Sigmoid colon (tissue), 4 donors: ENCODE measurements around the gene COL23A1.

ENCODE experiments used
- EP300 ChIP-seq, 4 donors: sonication (generic); formaldehyde crosslinking; IDR thresholded peaks; one replicate each; pipeline ENCODE4 v1.6.1; 2017; ENCODE audit warnings: antibody characterized with exemption in 4 of 4
- POLR2A ChIP-seq, 2 donors: fragments of 450-650 bp; IDR thresholded peaks; one replicate each; pipeline ENCODE4 v1.6.1; 2016; ENCODE audit warnings: antibody characterized with exemption in 2 of 2, mild to moderate bottlenecking in 2 of 2, moderate library complexity in 2 of 2
- POLR2AphosphoS5 ChIP-seq, 4 donors: sonication (generic); formaldehyde crosslinking; IDR thresholded peaks; one replicate each; pipeline ENCODE4 v1.6.1; 2017; ENCODE audit warnings: antibody characterized with exemption in 4 of 4
- TF ChIP-seq, protein P1 (sequence below), 4 experiments: fragments of 450-650 bp in 3 of 4; fragments of 200-600 bp in 1 of 4; IDR thresholded peaks; one replicate each; pipeline ENCODE4 v1.5.1; 2016 to 2019; ENCODE audit warnings: antibody characterized with exemption in 4 of 4, mild to moderate bottlenecking in 3 of 4, moderate library complexity in 2 of 4

DNA sequence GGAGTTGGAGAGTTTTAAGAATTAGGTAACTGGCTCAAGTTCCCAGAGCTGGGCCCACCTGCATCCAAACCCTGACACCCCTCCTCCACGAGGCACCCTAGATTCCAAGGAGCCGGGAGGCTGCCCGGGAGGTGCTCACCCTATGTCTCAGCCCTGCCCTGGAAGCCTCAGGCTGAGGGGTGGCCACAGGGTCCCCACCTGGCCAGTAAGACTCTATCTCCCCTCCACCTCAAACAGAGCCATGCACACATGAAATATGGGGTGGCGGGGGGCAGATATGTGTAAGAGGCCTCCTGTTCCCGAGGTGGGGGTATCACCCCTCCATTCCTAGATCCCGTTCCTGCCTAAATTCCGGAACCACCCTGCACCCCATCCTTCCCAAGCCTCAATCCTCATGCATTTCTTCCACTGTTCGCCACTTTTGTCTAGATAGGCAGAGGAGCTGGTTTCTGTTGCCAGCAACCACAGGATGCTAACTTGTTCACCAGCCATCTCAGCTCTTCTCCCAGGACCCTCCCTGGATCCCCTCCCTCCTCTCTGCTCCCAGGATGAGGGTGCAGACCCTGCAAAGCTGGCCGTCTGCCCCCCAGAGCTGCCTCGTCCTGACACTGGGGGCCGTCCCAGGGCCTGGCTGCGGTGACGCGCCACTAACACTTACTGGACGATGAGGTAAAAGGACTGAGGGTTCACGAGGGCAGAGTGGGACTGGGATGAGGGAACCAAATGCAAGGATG is 44.1 kb downstream of the COL23A1 start:
- TF ChIP-seq, protein P1, sequence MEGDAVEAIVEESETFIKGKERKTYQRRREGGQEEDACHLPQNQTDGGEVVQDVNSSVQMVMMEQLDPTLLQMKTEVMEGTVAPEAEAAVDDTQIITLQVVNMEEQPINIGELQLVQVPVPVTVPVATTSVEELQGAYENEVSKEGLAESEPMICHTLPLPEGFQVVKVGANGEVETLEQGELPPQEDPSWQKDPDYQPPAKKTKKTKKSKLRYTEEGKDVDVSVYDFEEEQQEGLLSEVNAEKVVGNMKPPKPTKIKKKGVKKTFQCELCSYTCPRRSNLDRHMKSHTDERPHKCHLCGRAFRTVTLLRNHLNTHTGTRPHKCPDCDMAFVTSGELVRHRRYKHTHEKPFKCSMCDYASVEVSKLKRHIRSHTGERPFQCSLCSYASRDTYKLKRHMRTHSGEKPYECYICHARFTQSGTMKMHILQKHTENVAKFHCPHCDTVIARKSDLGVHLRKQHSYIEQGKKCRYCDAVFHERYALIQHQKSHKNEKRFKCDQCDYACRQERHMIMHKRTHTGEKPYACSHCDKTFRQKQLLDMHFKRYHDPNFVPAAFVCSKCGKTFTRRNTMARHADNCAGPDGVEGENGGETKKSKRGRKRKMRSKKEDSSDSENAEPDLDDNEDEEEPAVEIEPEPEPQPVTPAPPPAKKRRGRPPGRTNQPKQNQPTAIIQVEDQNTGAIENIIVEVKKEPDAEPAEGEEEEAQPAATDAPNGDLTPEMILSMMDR (IDR thresholded peaks at IDR 0.05), result no peak
- TF ChIP-seq POLR2AphosphoS5 (IDR thresholded peaks at IDR 0.05) (no peak), POLR2A (IDR thresholded peaks at IDR 0.05) (no peak), EP300 (IDR thresholded peaks at IDR 0.05) (no peak)
